HepG2 (cell line): ENCODE measurements around the gene E2F1. TPM values are rescaled to one million over a fixed set of nuclear protein-coding genes. Genes with fewer than 3 reads are reported as not detected.

Source experiments
- AGO2 ChIP-seq: fragments of 200-400 bp; formaldehyde crosslinking; optimal IDR thresholded peaks from 2 replicates; pipeline ENCODE3; 2017; ENCODE audit warnings: mild to moderate bottlenecking, low read depth, low read length, moderate library complexity
- ATM ChIP-seq: fragments of 450-650 bp; IDR thresholded peaks from 2 replicates; pipeline ENCODE4 v1.7.1; 2017; ENCODE audit warnings: mild to moderate bottlenecking, borderline replicate concordance
- CC2D1A ChIP-seq: sonication (generic); formaldehyde crosslinking; IDR thresholded peaks from 2 replicates; pipeline ENCODE4 v1.8.1; 2023; ENCODE audit warnings: mild to moderate bottlenecking, missing genetic modification reagents
- CCAR2 ChIP-seq: fragments of 200-400 bp; formaldehyde crosslinking; optimal IDR thresholded peaks from 2 replicates; pipeline ENCODE3; 2018; ENCODE audit warnings: low read depth, mild to moderate bottlenecking, low read length, moderate library complexity
- CREB1 ChIP-seq, 2 experiments: fragments of 450-650 bp in 1 of 2; IDR thresholded peaks; 2 replicates each; pipeline ENCODE4 v1.6.1; 2016 to 2017; ENCODE audit warnings: control low read depth in 1 of 2, mild to moderate bottlenecking in 1 of 2, missing compliant biosample characterization in 1 of 2, missing genetic modification characterization in 1 of 2
- ETS1 ChIP-seq: sonication (generic); formaldehyde crosslinking; IDR thresholded peaks from 2 replicates; pipeline ENCODE4 v1.4.0; 2020; ENCODE audit warnings: missing genetic modification reagents
- GATAD1 ChIP-seq: IDR thresholded peaks from 2 replicates; pipeline ENCODE4 v1.6.1; 2016; ENCODE audit warnings: missing genetic modification reagents, missing compliant biosample characterization
- GFI1 ChIP-seq: sonication (generic); formaldehyde crosslinking; IDR thresholded peaks from 2 replicates; pipeline ENCODE4 v1.5.0; 2020; ENCODE audit warnings: missing genetic modification reagents, mild to moderate bottlenecking, borderline replicate concordance
- HHEX ChIP-seq: IDR thresholded peaks from 2 replicates; pipeline ENCODE4 v1.6.1; 2016; ENCODE audit warnings: control low read depth
- KAT8 ChIP-seq: IDR thresholded peaks from 2 replicates; pipeline ENCODE4 v1.6.1; 2016; ENCODE audit warnings: missing genetic modification reagents, missing compliant biosample characterization
- KDM4B ChIP-seq: sonication (generic); formaldehyde crosslinking; IDR thresholded peaks from 2 replicates; pipeline ENCODE4 v1.4.0; 2020; ENCODE audit warnings: missing genetic modification reagents
- MED13 ChIP-seq: sonication (generic); formaldehyde crosslinking; IDR thresholded peaks from 2 replicates; pipeline ENCODE4 v1.5.0; 2020; ENCODE audit warnings: missing genetic modification reagents
- MXD4 ChIP-seq: IDR thresholded peaks from 2 replicates; pipeline ENCODE4 v1.6.1; 2016; ENCODE audit warnings: mild to moderate bottlenecking, missing biosample characterization, missing genetic modification reagents
- NR1H2 ChIP-seq: sonication (generic); formaldehyde crosslinking; IDR thresholded peaks from 2 replicates; pipeline ENCODE4 v1.8.1; 2022; ENCODE audit warnings: low read depth, missing genetic modification reagents, borderline replicate concordance
- SAFB2 ChIP-seq: sonication (generic); formaldehyde crosslinking; IDR thresholded peaks from 2 replicates; pipeline ENCODE4 v1.5.1; 2020; ENCODE audit warnings: missing genetic modification reagents, low read depth, mild to moderate bottlenecking, borderline replicate concordance
- SP140L ChIP-seq: sonication (generic); formaldehyde crosslinking; IDR thresholded peaks from 2 replicates; pipeline ENCODE4 v1.4.0; 2020; ENCODE audit warnings: missing genetic modification reagents, borderline replicate concordance
- TCF7 ChIP-seq: sonication (generic); IDR thresholded peaks from 2 replicates; pipeline ENCODE4 v1.6.1; 2016; ENCODE audit warnings: antibody characterized with exemption, low read depth
- TFDP1 ChIP-seq: IDR thresholded peaks from 2 replicates; pipeline ENCODE4 v1.6.1; 2016; ENCODE audit warnings: missing compliant biosample characterization, missing genetic modification reagents, borderline replicate concordance
- ZC3H4 ChIP-seq: sonication (generic); formaldehyde crosslinking; IDR thresholded peaks from 2 replicates; pipeline ENCODE4 v1.4.0; 2020; ENCODE audit warnings: missing genetic modification reagents, borderline replicate concordance
- ZFAT ChIP-seq: sonication (generic); formaldehyde crosslinking; conservative IDR thresholded peaks from 2 replicates; pipeline ENCODE4 v1.8.1; 2023; ENCODE audit warnings: missing genetic modification reagents, inconsistent platforms
- ZFY ChIP-seq: sonication (generic); formaldehyde crosslinking; IDR thresholded peaks from 2 replicates; pipeline ENCODE4 v1.4.0; 2020; ENCODE audit warnings: missing genetic modification reagents
- ZNF180 ChIP-seq: sonication (generic); formaldehyde crosslinking; IDR thresholded peaks from 2 replicates; pipeline ENCODE4 v1.4.0; 2020; ENCODE audit warnings: low read depth, missing genetic modification reagents, borderline replicate concordance
- ZNF44 ChIP-seq: sonication (generic); formaldehyde crosslinking; IDR thresholded peaks from 2 replicates; pipeline ENCODE4 v1.5.1; 2020; ENCODE audit warnings: mild to moderate bottlenecking, missing genetic modification reagents
- ZNF546 ChIP-seq: sonication (generic); formaldehyde crosslinking; conservative IDR thresholded peaks from 2 replicates; pipeline ENCODE4 v1.8.1; 2023; ENCODE audit warnings: mild to moderate bottlenecking, missing genetic modification reagents
- ZNF564 ChIP-seq: sonication (generic); formaldehyde crosslinking; IDR thresholded peaks from 2 replicates; pipeline ENCODE4 v1.8.1; 2023; ENCODE audit warnings: mild to moderate bottlenecking, missing genetic modification reagents
- ZNF839 ChIP-seq: sonication (generic); formaldehyde crosslinking; IDR thresholded peaks from 2 replicates; pipeline ENCODE4 v1.4.0; 2020; ENCODE audit warnings: missing genetic modification reagents, mild to moderate bottlenecking, borderline replicate concordance
- ZSCAN12 ChIP-seq: sonication (generic); formaldehyde crosslinking; IDR thresholded peaks from 2 replicates; pipeline ENCODE4 v1.9.0; 2021; ENCODE audit warnings: mild to moderate bottlenecking, missing genetic modification reagents
- polyA plus RNA-seq, 8 experiments: library from polyadenylated mRNA; depleted of rRNA in 3 of 8; stranded (reverse) in 7 of 8; unstranded in 1 of 8; fragments of >200 nt; fragmentation: Illumina TruSeq in 4 of 8; extraction: Trizol in 4 of 8; gene quantifications; 2 replicates each; pipeline versions ENCODE4 v1.2.1 to v1.2.3, GENCODE V29; 2011 to 2016; ENCODE audit warnings: low read depth in 4 of 8, missing spikeins in 1 of 8, mixed read lengths in 1 of 8; ENCODE audit not compliant: insufficient read depth in 1 of 8
- total RNA-seq, 5 experiments: library from RNA; depleted of rRNA; stranded (reverse); fragments of >200 nt; fragmentation: Illumina TruSeq; extraction: Trizol; gene quantifications; 2 replicates each; pipeline ENCODE4 v1.2.3, GENCODE V29; 2016; ENCODE audit warnings: low read depth in 1 of 5
- TF ChIP-seq, protein P1 (sequence below): sonication (generic); formaldehyde crosslinking; IDR thresholded peaks from 2 replicates; pipeline ENCODE4 v1.4.0; 2020; ENCODE audit warnings: missing genetic modification reagents, borderline replicate concordance
- TF ChIP-seq, protein P2 (sequence below): sonication (generic); formaldehyde crosslinking; IDR thresholded peaks from 2 replicates; pipeline ENCODE4 v1.5.1; 2020; ENCODE audit warnings: mild to moderate bottlenecking, moderate library complexity, missing genetic modification reagents

The E2F1 gene
- total and polyA plus RNA-seq, 2 of the 13 experiments (the other 11 are each of a cell fraction or from before 2014, with no cell fraction given), result 25.5 to 39.4 TPM

- TF ChIP-seq CREB1 (IDR thresholded peaks at IDR 0.05), result no peak
- TF ChIP-seq CREB1 (CRISPR knock-in tag; IDR thresholded peaks at IDR 0.05), result no peak
- no peak for TF ChIP-seq GATAD1 (CRISPR knock-in tag)
- no peak for TF ChIP-seq TFDP1
- TF ChIP-seq ZC3H4 (CRISPR knock-in tag), result 0 out of 2 replicates have a peak, but pooled peaks have one; percentile 17
- no peak for TF ChIP-seq ZSCAN12
- TF ChIP-seq NR1H2 (CRISPR knock-in tag), result no peak
- 0 out of 2 replicates have a peak, but pooled peaks have one; percentile 47 for TF ChIP-seq ZNF839
- no peak for TF ChIP-seq ATM
- peak; percentile 52 for TF ChIP-seq AGO2
- no peak for TF ChIP-seq MED13
- TF ChIP-seq ETS1 (CRISPR knock-in tag), result no peak
- 0 out of 2 replicates have a peak, but pooled peaks have one; percentile 14 for TF ChIP-seq ZNF564 (CRISPR knock-in tag)
- TF ChIP-seq MXD4 (CRISPR knock-in tag), result no peak
- no peak for TF ChIP-seq ZNF180
- no peak for TF ChIP-seq ZNF546 (CRISPR knock-in tag)
- TF ChIP-seq HHEX (CRISPR knock-in tag), result no peak
- TF ChIP-seq, protein P1, sequence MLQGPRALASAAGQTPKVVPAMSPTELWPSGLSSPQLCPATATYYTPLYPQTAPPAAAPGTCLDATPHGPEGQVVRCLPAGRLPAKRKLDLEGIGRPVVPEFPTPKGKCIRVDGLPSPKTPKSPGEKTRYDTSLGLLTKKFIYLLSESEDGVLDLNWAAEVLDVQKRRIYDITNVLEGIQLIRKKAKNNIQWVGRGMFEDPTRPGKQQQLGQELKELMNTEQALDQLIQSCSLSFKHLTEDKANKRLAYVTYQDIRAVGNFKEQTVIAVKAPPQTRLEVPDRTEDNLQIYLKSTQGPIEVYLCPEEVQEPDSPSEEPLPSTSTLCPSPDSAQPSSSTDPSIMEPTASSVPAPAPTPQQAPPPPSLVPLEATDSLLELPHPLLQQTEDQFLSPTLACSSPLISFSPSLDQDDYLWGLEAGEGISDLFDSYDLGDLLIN (CRISPR knock-in tag), result no peak
- TF ChIP-seq SP140L (CRISPR knock-in tag), result no peak
- no peak for TF ChIP-seq SAFB2 (CRISPR knock-in tag)
- no peak for TF ChIP-seq KAT8
- no peak for TF ChIP-seq TCF7
- no peak for TF ChIP-seq ZNF44
- no peak for TF ChIP-seq CC2D1A (CRISPR knock-in tag)
- TF ChIP-seq KDM4B, result no peak
- TF ChIP-seq ZFY (CRISPR knock-in tag), result peak; percentile 22; the same call in 1 of the 2 replicates
- no peak for TF ChIP-seq GFI1 (CRISPR knock-in tag)
- TF ChIP-seq CCAR2, result no peak
- no peak for TF ChIP-seq ZFAT (CRISPR knock-in tag)
- TF ChIP-seq, protein P2, sequence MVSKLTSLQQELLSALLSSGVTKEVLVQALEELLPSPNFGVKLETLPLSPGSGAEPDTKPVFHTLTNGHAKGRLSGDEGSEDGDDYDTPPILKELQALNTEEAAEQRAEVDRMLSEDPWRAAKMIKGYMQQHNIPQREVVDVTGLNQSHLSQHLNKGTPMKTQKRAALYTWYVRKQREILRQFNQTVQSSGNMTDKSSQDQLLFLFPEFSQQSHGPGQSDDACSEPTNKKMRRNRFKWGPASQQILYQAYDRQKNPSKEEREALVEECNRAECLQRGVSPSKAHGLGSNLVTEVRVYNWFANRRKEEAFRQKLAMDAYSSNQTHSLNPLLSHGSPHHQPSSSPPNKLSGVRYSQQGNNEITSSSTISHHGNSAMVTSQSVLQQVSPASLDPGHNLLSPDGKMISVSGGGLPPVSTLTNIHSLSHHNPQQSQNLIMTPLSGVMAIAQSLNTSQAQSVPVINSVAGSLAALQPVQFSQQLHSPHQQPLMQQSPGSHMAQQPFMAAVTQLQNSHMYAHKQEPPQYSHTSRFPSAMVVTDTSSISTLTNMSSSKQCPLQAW (CRISPR knock-in tag), result no peak
Measured at GRCh38 chr20:33667245-33667675, 18.9 kb downstream of the E2F1 start (continued).
